Prostate gland (tissue), 2 donors: ENCODE data around the gene TMEM132D.

ENCODE experiments used
- CTCF ChIP-seq, 4 experiments: fragments of 200-600 bp in 2 of 4; fragments of 450-650 bp in 2 of 4; sonication (generic) in 2 of 4; IDR thresholded peaks; 1 replicate in 3 of 4; 2 replicates in 1 of 4; pipeline ENCODE4 v1.5.1; 2016 to 2019; ENCODE audit warnings: antibody characterized with exemption in 4 of 4, mild to moderate bottlenecking in 2 of 4, moderate library complexity in 2 of 4
- POLR2A ChIP-seq: fragments of 450-650 bp; IDR thresholded peaks from one replicate; pipeline ENCODE4 v1.6.1; 2016; ENCODE audit warnings: antibody characterized with exemption, mild to moderate bottlenecking
- POLR2AphosphoS5 ChIP-seq: sonication (generic); formaldehyde crosslinking; IDR thresholded peaks from one replicate; pipeline ENCODE4 v1.6.1; 2017; ENCODE audit warnings: antibody characterized with exemption

GRCh38 chr12:129885287-129885686 lies 18.5 kb downstream of the TMEM132D start:
- TF ChIP-seq CTCF (IDR thresholded peaks at IDR 0.05): no peak
- no peak for TF ChIP-seq POLR2AphosphoS5
- TF ChIP-seq POLR2A: no peak
